Aorta (tissue), 5 donors: ENCODE data around the gene DOHH. TPM values are rescaled to one million over a fixed set of nuclear protein-coding genes. Genes with fewer than 3 reads are reported as not detected.

Experiments
- ATAC-seq: fragments of 200-7000 bp; cut with Tn5 transposase; one replicate; pipeline ENCODE4 v1.9.1; 2022; ENCODE audit warnings: moderate library complexity; ENCODE audit not compliant: low FRiP score
- DNase-seq, 2 donors: peaks; one replicate each; pipeline ENCODE4 v3.0.0-alpha.2; 2020
- H3K27ac ChIP-seq, 2 donors: one replicate each; pipeline ENCODE4 v1.5.1; 2013; ENCODE audit warnings: low read length in 2 of 2, mild to moderate bottlenecking in 2 of 2, moderate library complexity in 2 of 2, control low read depth in 1 of 2, inconsistent platforms in 1 of 2, low read depth in 1 of 2
- H3K27me3 ChIP-seq, 2 donors: one replicate each; pipeline ENCODE4 v1.6.1; 2013; ENCODE audit warnings: control low read depth in 1 of 2, low read length in 1 of 2, mild to moderate bottlenecking in 1 of 2, moderate library complexity in 1 of 2; ENCODE audit not compliant: insufficient read depth in 2 of 2, control insufficient read depth in 1 of 2
- H3K36me3 ChIP-seq, 2 donors: one replicate each; pipeline ENCODE4 v1.6.1; 2013; ENCODE audit warnings: control low read depth in 1 of 2, low read length in 1 of 2, mild to moderate bottlenecking in 1 of 2; ENCODE audit not compliant: insufficient read depth in 2 of 2, control insufficient read depth in 1 of 2
- H3K4me1 ChIP-seq, 2 donors: one replicate each; pipeline ENCODE4 v1.6.1; 2013; ENCODE audit warnings: low read length in 2 of 2, control low read depth in 1 of 2, mild to moderate bottlenecking in 1 of 2, moderate library complexity in 1 of 2; ENCODE audit not compliant: insufficient read depth in 2 of 2, control insufficient read depth in 1 of 2
- H3K4me3 ChIP-seq, 2 donors: one replicate each; pipeline ENCODE4 v1.5.1; 2013; ENCODE audit warnings: low read length in 2 of 2, control low read depth in 1 of 2, mild to moderate bottlenecking in 1 of 2
- H3K9me3 ChIP-seq: one replicate; pipeline ENCODE4 v1.6.1; 2013; ENCODE audit warnings: mild to moderate bottlenecking, low read length; ENCODE audit not compliant: control insufficient read depth
- whole genome bisulfite sequencing, 2 donors: extraction: QIAGEN DNeasy Blood & Tissue Kit; methylation state at CpG; one replicate each; pipeline ENCODE4 v1.1.7; 2013; 5-methylcytosine and 5-hydroxymethylcytosine counted together
- intact Hi-C, 2 donors: fragments of 100-400 bp; cut with DNase I; formaldehyde crosslinking; loops; one replicate each; pipeline versions ENCODE4 v1.14.2 to v1.15.0; 2022
- polyA plus RNA-seq, 2 donors: library from polyadenylated mRNA; stranded (reverse); fragments of 200-250 nt; gene quantifications; one replicate each; pipeline ENCODE4 v1.2.3, GENCODE V29; 2013
- total RNA-seq, 2 donors: library from RNA; stranded (reverse); fragmentation: NEBNext Ultra II Directional; extraction: Animal tissue kit (Norgen Biotek cat#: 25700); gene quantifications; one replicate each; pipeline ENCODE4 v1.2.1, GENCODE V29; 2021
- donor health status: healthy with polysubstance abuse.
- donor health status: Bipolar disorder and iron deficiency.
- donor health status: DM: no; HTN: no; CAD: no.
- donor health status: DM: no; HTN: no; CAD: no.
- donor health status: DM: yes; HTN: yes; CAD: no.

DOHH gene
- total and polyA plus RNA-seq, 4 donors, result 6.1 to 11.5 (median 7.4) TPM

DNA sequence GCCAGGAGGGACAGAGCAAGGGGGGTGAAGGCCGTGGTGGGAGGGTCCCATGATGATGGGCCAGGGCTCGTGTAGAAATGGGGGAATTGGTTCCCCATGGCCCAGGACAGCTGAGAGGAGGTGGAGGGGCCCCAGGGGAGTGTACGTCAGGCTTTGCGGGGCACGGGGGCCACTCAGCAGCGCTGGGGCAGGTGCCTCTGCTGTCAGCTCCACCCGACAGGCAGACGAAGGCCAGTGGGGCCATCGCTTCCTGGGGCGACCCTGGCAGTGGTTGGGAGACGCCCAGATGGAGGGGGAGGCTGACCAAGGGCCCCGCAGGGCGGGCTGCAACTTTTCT, 36.6 kb upstream of the DOHH start:
- Histone ChIP-seq H3K27me3 (no peaks in the 10 kb centered on the region), H3K9me3 (no peaks in the 10 kb centered on the region), H3K36me3 (peaks cover 0 to under 1% of the 10 kb centered on the region in 2 donors), H3K4me3 (no peak overlapping the region), H3K27ac (no peak overlapping the region), H3K4me1 (no peaks in the 10 kb centered on the region)
- intact Hi-C loops, result no loop called here
- WGBS, 2 donors, result 78 to 79% methylated on average over 13 of the region's 13 CpGs
- DNase-seq, result no peak
- peak; percentile 17 for ATAC-seq

GRCh38 chr19:3536429-3537100, 36.1 kb upstream of the DOHH start:
- intact Hi-C loops, result no loop called here
- no peak overlapping the region for H3K27ac ChIP-seq
- H3K4me3 ChIP-seq, result no peak overlapping the region
- ATAC-seq (peak; percentile 49), DNase-seq (no peak)
- no peaks in the 10 kb centered on the region for H3K4me1 ChIP-seq
- no peaks in the 10 kb centered on the region for H3K9me3 ChIP-seq
- WGBS, 2 donors, result 77% methylated on average over 27 of the region's 27 CpGs
- peaks cover 0 to 4% of the 10 kb centered on the region in 2 donors for H3K36me3 ChIP-seq
- no peaks in the 10 kb centered on the region for H3K27me3 ChIP-seq

DNA sequence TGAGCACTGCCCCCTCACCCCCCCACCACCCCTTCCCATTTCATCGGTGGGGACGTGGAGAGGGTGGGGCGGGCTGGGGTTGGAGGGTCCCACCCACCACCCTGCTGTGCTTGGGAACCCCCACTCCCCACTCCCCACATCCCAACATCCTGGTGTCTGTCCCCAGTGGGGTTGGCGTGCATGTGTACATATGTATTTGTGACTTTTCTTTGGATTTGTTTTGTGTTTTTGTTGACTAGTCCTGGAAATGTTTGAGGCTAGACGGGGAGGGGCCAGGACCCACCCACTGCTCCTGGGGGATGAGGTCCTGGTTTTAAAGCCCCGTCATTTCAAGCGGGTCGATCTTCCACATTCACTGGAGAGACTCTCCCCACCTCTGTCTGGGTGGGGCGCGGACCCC, 35.5 kb upstream of the DOHH start:
- intact Hi-C loops, result no loop called here

DNA sequence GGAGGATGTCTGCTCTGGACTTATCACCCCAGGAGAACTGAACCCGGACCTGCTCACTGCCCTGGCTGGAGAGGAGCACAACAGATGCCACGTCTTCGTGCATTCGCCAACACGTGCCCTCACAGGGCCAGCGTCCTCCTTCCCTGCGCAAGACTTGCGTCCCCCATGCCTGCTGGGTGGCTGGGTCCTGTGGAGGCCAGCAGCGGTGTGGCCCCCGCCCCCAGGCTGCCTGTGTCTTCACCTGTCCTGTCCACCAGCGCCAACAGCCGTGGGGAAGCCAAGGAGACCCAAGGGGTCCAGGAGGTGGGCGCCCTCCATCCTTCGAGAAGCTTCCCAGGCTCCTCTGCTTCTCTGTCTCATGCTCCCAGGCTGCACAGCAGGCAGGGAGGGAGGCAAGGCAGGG, 35.1 kb upstream of the DOHH start:
- Histone ChIP-seq H3K9me3 (no peaks in the 10 kb centered on the region), H3K27ac (no peak overlapping the region), H3K4me3 (no peak overlapping the region), H3K27me3 (no peaks in the 10 kb centered on the region), H3K4me1 (no peaks in the 10 kb centered on the region), H3K36me3 (peaks cover 0 to 5% of the 10 kb centered on the region in 2 donors)
- WGBS, 2 donors, result 89 to 95% methylated on average over 14 of the region's 14 CpGs
- DNase-seq (no peak), ATAC-seq (no peak)
- intact Hi-C loops, result no loop called here

More for the DNA sequence above, 35.5 kb upstream of the DOHH start:
- H3K4me3 ChIP-seq, result no peak overlapping the region
- no peak for DNase-seq
- ATAC-seq, result no peak
- WGBS, 2 donors, result 86 to 90% methylated on average over 9 to 10 of the region's 10 CpGs
- no peaks in the 10 kb centered on the region for H3K27me3 ChIP-seq
- peaks cover 0 to 5% of the 10 kb centered on the region in 2 donors for H3K36me3 ChIP-seq
- no peaks in the 10 kb centered on the region for H3K4me1 ChIP-seq
- no peak overlapping the region for H3K27ac ChIP-seq
- no peaks in the 10 kb centered on the region for H3K9me3 ChIP-seq

DNA sequence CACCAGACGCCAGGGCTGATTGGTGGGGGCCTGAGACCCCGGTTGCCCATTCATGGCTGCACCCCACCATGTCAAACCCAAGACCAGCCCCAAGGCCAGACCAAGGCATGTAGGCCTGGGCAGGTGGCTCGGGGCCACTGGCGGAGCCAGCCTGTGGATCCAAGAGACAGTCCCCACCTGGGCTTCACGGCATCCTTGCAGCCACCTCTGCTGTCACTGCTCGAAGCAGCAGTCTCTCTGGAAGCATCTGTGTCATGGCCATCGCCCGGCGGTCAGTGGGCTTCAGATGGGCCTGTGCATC, 34.7 kb upstream of the DOHH start:
- intact Hi-C loops, result no loop called here
- Histone ChIP-seq H3K4me3 (no peak overlapping the region), H3K27me3 (no peaks in the 10 kb centered on the region), H3K4me1 (no peaks in the 10 kb centered on the region), H3K36me3 (peaks cover 0 to 5% of the 10 kb centered on the region in 2 donors), H3K27ac (no peak overlapping the region), H3K9me3 (no peaks in the 10 kb centered on the region)
- ATAC-seq (no peak), DNase-seq (no peak)
- WGBS, 2 donors, result 92 to 93% methylated on average over 9 of the region's 9 CpGs

GRCh38 chr19:3534375-3535234, 34.1 kb upstream of the DOHH start:
- Histone ChIP-seq H3K4me3 (no peak overlapping the region), H3K27ac (no peak overlapping the region), H3K36me3 (peaks cover 0 to 5% of the 10 kb centered on the region in 2 donors), H3K9me3 (no peaks in the 10 kb centered on the region), H3K4me1 (no peaks in the 10 kb centered on the region), H3K27me3 (no peaks in the 10 kb centered on the region)
- no peak for DNase-seq
- ATAC-seq, result no peak
- 88 to 89% methylated on average over 38 of the region's 38 CpGs for WGBS, 2 donors
- intact Hi-C loops, result no loop called here

DNA sequence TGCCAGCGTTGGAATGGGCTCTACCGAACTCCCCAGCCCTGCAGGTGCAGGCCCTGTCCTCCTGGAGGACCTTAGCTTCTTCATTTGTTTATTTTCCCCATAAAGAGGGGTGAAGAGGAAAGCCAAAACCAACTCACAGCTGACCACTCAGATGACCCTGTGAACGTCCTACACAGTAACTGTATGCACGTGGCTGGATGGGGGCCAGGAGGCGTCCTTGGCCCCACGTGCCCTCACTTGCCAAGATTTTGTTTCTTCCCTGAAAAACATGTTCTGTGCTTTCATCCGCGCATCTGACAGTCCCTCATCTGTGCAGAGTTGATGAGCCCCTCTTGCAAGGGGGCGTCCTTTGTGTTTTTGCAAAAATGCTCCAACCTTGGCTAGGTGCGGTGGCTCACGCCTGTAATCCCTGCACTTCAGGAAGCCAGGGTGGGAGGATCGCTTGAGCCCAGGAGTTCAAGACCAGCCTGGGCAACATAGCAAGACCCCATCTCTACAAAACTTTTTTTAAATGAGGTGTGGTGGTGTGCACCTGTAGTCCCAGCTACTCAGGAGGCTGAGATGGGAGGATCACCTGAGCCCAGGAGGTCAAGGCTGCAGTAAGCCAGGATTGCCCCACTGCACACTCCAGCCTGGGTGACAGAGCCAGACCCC, 33.2 kb upstream of the DOHH start:
- WGBS, 2 donors, result 72 to 73% methylated on average over 12 of the region's 12 CpGs
- Histone ChIP-seq H3K4me1 (no peaks in the 10 kb centered on the region), H3K27me3 (no peaks in the 10 kb centered on the region), H3K27ac (no peak overlapping the region), H3K4me3 (no peak overlapping the region), H3K9me3 (no peaks in the 10 kb centered on the region), H3K36me3 (peaks cover 0 to 5% of the 10 kb centered on the region in 2 donors)
- intact Hi-C loops, result no loop called here
- no peak for ATAC-seq
- no peak for DNase-seq

GRCh38 chr19:3533033-3533432, 32.6 kb upstream of the DOHH start:
- Histone ChIP-seq H3K9me3 (no peaks in the 10 kb centered on the region), H3K4me3 (no peak overlapping the region), H3K27me3 (no peaks in the 10 kb centered on the region), H3K36me3 (peaks cover 0 to 5% of the 10 kb centered on the region in 2 donors), H3K4me1 (no peaks in the 10 kb centered on the region), H3K27ac (no peak overlapping the region)
- WGBS, 2 donors, result 85 to 90% methylated on average over 17 of the region's 17 CpGs
- DNase-seq (no peak), ATAC-seq (no peak)
- intact Hi-C loops, result no loop called here
